Right kidney (tissue), 1 donor: ENCODE measurements around the gene SLC38A2.

ENCODE experiments used
- DNase-seq: peaks from one replicate; pipeline ENCODE4 v3.0.0-alpha.2; 2016

The SLC38A2 gene

DNA sequence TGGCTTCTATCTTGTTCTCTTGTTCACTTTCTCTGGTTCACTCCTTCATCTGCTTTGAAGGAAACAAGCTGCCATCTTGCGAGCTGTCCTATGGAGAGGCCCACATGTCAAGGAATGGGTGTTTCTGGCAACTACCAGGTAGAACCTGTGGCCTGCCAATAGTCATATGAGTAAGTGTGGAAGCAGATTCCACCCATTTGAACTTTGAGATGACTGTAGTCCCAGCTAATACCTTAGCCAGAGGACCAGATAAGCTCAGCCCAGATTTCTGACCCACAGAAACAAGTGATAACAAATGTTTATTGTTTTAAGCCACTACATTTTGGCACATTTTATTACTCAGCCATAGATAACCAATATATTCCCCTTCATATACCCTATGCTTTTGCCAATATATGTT lies 4.0 kb upstream of the SLC38A2 start:
- DNase-seq = no peak

DNA sequence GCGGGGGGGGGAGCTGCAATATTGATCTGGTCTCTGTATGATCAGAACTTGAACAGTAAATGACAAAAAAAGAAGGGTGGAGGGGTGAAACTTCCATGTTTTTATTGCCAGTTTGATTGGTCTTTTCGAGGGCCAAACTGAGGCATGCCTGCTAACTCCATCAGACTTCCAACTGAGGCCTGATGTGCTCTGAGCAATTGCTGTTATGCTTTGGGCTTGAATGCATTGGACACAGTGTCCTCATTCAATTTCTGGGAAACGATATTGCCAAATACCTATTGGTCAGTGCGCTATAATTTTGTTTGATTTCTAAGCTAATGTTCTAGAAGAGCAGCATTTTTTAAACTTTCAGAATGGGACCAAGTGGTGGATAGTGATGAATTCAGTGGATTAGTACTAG lies 2.1 kb upstream of the SLC38A2 start:
- no peak for DNase-seq

DNA sequence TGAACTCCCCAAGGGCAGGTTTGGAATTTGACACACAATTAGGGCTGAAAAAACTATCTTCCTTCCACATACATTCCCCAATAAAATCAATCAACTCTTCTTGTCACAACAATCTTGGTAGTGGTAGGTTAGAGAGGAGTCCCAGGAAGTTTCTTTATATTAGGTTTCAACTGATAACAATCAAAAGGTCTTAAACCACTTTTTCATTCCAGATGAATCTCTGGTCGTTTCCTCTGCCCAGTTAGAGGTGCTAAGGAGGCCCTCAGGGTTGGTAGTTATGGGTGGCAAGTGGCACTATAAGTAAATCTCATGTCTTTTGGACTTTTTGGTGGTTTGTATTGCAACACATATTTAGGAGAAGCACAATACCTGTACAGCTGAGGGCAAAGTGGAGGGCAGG lies 1.7 kb upstream of the SLC38A2 start:
- no peak for DNase-seq

DNA sequence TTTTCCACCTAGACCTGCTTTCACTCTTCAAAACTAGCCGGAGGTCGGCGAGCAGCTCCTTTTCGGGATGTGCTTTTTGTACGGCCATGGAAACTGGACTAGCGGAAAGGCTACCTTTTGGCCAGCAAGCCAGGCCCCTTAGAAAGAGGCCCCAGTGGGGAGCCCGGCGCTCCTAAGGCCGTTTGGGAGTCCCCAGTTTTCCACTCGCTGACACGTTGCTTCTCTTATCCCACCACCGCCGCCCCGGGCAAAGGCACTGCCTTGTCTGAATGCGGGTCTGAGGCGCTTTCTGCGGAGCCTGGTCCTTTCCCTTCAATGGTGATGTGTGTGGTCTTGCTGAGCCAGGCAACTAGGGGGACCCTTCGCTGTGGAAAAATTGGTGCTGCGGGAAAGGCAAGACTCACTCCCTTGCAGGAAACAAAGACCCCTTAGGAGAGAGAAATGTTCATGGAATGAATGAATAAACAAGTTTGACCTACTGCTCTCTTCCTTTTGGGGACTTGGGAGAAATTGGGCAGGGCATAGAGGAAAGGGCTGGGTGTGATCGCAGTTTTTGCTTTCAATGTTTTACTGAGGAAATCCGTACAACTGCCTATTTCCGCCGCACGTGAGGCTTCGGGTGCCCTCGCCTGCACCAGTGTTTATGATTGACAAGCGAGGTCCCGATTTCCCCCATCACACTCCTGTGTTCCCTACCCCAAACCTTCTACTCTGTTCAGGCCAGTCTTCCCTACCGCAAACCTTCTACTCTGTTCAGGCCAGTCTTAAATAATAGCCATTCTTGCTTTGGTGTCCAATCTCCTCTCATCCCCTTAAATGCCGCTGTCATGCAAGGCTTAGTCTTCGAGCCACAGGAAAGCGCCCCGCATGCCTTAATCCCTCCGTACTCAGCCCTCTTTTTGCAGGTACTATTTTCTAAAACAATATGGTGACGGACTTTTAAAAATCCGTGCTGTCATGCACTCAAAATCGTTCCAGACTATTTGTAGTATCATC lies 1.0 kb upstream of the SLC38A2 start:
- DNase-seq = no peak

DNA sequence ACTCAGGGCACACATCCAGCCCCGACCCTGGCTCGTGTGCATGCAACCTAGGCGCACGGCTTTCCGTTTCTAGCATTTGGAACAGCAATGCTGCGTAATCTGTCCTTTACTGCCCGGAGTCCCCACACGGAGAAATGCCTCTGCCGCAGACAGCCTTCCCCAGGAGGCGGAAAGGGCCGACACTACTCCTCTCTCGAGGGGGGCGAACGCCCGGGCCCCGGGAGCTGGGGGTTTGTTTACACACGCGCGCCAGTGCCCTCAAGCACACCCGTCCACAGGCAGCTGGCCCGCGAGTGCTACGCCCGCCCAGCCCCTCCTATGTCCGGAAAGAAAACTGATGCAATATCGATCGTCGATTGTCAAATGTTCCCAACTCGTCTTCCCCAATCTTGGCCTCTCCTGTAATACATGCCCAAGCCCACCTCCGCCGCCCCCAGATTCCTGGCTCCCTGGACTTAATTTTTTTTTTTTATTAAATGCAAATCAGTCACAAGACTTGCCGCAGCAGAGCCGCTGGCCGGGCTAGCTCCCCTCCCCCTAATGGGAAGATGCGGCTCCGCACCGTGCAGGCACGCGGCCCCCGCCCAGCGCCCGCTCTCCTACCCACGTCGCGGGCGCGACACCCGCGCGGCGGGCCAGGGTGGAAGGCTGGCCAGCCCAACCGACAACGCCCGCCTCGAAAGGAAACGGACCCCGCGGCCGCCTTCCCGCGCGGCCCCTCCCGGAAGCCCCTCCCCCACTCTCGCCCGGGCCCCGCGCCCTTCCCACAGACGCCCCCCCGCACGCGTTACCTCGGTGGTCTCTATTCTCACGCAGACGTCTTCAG lies 642 bp downstream of the SLC38A2 start:
- DNase-seq = peak; percentile 82

DNA sequence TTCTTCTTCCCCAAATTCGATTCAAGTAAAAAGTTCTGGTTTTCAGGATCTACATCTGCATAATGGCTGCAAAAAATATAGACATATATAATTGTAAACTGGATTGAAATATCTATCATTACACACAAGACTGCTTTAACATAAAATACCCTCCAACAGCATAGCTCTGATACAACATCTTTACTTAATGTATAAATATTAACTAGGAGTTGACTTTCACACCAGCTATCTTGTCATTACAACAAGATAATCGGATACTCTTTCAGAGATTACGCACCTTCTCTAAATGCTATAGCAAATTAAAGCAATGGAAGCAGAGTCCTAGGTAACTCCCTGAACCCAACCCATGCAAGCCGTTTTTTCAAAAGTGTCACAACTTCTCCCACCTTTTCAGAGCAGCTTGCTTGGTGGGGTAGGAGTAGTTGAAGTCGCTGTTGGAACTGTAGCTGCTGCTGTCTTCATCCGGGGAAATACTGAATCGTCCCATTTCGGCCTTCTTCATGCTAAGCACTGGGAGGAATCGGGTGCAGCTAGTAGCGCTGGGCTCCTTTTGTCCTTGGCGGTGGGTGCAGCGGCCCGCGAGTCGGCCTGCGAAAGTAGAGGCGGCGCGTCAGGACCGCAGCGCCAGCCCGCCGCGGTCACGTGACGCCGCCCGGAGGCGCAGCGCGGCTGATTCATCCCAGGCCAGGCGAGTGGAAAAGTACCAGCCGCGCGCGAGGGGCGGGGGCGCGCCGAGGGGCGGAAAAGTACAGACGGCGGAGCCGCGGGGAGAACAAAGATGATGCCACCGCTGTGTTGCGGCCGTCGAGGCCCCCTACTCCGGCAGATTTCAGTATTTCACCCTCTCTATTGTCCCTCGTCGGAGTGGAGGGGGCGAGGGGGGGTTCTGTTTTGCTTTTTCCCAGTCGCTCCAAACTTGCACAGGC lies 1.5 kb downstream of the SLC38A2 start:
- peak; percentile 92 for DNase-seq

DNA sequence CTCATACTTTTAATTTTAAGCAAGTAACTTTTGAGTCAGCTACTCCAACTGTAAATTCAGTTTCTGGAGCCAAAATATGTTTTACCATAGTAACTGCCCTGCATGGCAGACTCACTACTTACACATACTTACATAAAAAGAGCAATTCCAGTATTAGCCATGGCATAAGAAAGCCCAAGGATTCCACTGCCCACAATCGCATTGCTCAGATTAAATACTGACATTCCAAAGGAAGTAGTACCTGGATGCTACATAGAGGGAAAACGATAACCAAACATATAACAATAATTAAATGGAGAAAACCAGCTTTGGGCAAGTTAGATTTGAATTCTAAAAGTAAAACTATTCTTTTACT lies 2.2 kb downstream of the SLC38A2 start:
- DNase-seq = no peak

DNA sequence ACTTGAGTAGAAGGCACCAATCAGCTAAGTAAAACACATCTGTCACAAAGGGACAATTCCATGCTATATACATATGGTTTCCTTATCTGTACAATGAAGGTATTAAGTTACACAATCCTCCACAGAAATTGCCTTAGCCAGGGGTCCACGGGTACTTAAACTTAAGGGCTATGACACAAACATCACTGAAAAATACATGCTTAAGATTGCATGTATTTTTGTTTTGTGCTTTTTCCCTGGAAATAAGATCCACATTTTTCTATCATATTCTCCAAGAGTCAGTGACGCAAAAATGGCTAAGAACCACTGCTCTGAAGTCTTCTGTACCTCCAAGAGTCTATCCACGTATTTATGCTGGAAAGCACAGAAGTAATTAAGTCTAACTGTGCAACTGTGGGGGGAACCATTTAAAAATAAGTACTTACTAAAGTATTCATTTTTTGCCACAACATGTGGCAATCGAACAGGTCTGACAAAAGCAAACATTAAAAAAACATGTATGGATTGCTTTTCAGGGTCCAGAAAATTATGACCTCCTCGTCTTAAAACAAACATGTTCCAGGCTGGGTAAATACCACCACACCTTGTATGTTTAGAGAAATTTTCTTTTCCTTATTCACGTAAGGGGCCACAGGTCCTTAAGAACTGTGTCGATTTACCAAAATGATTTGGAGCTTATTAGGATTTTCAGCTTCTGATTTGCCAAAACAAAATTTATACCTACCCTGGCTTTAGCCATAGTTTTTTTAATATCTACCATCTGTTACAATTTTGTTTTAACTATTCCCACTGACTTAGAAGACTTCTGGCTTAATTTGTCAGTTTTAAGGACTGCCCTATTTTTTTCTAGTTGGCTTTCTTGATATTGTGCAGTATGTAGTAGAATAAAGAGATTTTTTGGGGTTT lies 2.8 kb downstream of the SLC38A2 start:
- no peak for DNase-seq

DNA sequence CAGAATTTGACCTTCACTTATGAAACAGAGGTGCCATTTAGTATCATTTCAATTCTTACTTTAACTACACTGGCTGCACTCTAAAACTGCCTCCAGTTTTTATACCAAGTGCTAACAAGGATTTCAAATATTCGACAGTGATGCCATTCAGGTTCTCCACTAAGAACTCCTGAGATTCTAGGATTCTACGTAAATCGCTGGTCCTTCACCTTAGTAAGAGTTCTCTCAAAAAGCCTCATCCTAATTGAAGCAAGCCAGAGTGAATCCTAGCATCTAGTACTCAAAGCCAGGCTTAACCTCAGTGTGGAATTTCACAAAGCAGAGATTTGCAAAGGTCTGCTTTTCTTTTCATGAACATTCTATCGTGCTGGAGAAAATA lies 3.5 kb downstream of the SLC38A2 start:
- no peak for DNase-seq

DNA sequence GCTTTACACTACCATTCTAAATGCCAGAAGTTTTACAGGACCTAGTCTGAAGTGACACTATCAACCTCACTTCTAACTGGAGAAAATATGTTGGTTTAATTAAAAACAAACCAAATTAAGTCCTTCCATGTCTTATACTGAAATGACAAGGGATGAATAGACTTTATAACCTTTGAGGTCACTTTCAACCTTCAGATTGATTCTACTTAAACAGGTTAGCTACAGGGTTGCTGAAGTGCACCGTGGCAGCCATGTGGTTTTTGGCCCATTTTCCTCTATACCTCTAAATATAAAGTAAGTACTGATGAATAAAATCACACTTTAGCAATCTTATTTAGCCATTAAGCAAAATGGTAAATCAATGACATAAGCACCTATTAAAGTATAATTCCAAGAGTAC lies 3.9 kb downstream of the SLC38A2 start:
- no peak for DNase-seq

DNA sequence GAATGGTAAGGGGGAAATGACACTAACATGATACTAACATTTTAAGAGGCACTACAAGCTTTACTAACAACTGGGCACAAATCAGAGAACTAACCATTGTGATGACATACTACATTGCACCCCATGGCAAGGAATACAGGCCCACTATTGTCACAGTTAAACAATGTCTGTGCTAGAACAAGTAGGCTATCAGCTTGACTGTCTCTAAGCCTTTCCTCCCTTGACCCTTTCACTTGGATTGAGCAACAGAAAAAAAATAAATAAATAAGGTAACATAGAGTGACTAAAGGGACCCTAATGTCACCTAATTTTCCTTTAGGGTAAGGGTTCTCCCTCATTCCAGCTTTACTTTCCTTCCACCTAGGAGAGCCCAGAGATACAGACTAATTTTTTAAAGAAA lies 4.4 kb downstream of the SLC38A2 start:
- no peak for DNase-seq

DNA sequence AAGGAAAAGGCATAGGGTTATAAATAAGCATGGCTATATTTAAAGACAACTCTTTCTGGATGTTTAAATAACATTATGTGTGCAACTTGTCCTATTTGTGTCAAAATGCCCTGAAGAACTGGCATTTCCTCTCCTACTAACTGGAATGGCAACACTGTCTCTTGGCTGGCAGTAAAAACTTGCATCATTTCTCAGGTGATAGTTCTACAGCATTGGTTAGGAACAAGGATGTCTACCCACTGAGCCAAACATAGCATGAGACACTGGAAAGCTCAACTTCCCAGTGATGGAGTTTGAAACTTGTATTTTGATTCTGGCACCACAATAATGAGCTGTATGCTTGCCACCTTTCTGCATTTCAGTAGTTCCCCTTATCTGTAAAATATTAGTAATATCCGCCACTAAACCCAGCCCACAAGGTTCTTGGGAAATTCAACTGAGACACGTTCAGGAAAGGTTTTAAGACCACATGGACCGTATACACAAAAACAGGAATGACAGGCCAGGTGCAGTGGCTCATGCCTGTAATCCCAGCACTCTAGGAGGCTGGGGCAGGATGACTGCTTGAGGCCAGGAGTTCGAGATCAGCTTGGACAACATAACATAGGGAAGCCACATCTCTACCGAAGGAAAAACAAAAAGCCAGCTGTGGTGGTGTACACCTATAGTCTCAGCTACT lies 5.1 kb downstream of the SLC38A2 start:
- no peak for DNase-seq

DNA sequence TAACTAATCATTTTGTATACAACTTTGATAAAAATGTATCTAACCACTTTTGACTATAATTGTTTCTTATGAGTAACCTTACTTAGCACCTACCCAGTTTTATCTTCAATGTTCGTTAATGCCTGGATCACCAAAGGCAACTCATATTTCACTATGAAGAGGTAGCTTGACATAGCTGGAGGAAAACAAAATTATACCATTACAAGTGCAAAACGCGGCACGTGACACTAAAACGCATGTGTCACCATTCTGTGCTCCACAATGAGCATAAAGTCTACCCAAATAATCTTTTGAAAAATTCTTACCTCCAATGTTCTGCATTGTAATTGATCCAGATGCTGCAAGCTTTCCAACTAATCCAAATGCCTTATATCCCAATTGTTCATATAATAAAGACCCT lies 5.8 kb downstream of the SLC38A2 start:
- DNase-seq = no peak

DNA sequence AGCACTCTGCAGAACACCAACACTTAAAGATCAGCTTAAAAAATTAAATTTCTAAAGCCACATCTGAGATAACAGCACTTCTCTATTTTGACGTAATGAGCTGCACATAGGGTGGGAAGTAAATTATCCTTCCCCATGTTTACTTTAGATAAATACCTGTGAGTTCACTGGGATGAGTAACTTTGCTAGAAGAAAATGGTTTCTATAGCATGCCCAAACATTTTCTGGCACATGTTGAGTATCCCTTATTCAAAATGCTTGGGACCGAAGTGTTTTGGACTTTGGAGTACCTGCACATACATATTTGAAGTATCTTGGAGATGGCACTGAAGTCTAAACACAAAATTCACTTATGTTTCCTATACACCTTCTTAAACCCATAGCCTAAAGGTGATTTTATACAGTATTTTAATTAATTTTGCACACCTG lies 6.6 kb downstream of the SLC38A2 start:
- no peak for DNase-seq

DNA sequence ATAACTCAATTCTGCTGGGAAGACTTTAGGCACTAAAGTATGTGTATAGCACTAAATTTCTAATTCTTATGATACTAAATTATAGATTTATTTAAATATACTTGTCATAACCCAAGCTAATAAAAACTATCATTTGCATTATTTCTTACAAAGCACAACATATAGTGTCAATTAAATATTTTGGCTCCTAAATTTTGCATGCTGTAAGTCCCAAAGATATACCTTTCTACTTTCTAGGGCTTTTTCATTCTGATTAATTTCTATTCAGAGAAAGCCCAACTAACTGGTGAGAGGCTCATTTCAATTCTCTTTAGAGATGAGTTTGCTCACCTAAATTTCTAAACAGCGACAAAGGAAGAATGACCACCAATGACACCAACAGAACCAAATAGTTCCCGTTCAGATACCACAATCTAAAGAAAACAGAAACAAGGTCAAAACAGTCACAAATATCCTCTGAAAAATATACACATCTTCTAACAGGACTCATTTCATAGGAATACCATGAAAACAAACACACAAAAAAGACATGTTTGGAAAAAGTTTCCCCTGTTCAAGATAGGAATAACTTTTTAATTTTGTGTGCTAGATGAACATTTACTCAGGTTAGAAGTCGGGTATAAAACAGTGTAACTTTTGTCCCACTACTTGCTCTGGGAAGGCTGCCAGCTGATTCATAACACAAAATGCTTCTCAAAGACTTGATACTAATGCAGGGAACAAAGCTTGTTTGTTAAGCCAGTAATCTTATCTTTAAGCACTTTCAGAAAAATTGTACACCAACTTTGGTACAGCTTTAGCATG lies 7.6 kb downstream of the SLC38A2 start:
- no peak for DNase-seq

DNA sequence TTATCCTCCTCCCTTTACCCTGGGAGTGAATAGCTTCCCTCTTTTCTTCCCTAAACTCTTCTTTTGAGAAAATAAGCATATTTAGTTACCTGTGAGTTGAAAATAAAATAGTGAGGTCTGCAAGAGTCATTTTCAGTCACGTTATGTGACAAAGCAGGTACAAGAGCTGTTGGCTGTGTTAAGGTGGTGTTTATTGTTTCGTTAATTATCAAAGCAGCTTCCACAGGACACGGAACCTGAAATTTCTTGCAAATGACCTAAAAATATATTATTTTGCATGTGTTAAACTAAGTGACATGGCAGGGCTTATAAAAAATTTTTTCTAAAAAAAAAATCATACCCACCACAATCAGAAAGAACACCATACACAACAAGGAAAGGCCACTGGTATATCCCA lies 8.3 kb downstream of the SLC38A2 start:
- DNase-seq = no peak

DNA sequence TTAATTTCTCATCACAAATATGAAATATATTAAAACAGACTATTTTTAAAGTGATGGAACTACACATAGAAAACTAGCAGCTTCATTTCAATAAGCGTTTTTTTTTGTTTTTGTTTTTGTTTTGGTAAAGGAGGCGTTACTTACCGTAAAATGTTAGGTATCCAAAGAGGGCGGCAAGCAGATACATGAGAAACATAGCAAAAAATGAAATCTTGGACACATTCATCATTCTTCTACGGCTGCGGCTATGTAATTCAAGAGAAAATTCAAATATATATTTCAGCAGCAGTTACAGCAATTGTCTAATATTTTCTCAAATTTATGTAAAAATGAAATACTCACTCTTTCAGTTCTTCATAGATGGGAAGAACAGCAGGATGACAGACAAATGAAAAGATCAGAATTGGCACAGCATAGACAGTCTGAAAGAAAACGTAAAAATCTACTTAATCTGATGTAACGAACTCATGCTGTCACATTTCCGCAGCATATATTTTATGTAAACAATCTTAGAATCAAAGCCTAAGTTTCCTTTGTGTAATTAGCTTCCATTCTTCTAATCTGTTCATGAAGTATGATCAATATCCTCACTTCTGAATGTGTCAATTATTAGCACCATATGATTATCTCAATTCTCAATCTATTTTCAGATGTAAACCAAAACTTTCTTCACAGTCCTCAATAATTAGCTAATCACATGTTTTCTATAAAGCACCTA lies 8.8 kb downstream of the SLC38A2 start:
- DNase-seq = no peak

DNA sequence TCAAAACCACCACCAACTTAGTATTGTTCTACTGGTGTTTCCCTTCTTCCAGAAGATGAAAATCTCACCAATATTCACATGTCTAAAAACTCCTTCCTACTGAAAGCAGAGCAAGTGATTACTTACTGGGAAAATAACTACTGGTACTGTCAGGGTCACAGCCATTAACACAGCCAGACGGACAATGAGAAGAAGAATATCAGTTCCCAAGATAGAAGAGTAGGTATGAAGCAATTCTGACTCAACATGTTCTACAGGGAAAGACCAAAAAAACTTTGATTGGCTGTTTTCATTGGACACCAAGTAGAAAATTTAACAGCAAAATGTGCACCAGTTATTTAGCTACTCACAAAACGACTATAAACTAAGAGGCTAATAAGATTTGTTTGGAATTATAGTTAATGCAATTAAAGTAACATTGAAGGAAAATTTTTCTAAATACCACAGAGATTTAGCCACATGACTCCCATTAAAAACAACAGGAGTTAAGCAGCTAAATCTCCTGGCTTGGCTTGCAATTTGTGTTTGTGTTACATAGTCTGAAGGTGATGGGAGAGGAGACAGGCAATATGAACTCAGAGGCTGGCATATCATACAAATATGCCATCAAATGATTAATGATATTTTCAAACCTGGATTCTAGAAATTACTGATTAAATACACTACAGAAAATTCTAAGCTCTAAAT lies 9.5 kb downstream of the SLC38A2 start:
- DNase-seq = no peak

DNA sequence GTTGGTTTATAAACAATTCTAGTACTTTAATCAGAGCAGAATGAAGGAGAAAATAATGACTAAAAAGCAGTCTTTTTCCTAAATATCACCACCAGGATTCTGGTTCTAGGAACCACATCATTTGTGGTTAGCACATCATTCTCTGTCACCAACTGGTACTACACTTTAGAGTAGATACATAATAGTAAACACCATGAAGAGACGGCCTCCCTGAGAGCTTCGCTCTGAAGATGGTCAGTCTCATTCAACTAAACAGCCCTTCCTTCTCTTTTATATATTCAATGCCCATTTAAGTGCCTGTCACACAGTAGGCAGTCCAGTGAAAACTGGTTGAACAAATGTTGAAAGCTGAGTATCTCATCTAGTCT lies 10.9 kb downstream of the SLC38A2 start:
- DNase-seq = no peak
